ENCODE data around the gene GPSM1.

Gene GPSM1

DNA sequence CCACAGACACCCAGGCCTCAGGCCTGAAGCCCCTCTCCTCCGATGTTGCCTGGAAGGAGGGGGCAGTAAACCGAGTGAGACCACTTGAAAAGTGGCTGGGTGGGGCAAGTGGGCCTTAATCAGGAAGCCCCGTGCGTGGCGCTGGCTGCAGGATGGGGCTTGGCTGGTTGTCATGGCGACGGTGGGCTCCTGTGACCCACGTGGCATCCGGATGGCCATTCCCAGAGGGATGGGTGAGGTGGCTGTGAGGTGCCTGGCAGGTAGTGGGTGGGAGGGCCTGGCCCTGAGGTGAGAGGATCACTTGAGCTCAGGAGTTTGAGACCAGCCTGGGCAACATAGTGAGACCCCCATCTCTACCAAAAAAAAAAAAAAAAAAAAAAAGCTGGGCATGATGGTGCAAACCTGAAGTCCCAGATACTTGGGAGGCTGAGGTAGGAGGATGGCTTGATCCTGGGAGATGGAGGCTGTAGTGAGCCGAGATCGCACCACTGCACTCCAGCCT, 5.2 kb downstream of the GPSM1 start:
- DNase-seq (ENCODE audit: low spot score): no peak

DNA sequence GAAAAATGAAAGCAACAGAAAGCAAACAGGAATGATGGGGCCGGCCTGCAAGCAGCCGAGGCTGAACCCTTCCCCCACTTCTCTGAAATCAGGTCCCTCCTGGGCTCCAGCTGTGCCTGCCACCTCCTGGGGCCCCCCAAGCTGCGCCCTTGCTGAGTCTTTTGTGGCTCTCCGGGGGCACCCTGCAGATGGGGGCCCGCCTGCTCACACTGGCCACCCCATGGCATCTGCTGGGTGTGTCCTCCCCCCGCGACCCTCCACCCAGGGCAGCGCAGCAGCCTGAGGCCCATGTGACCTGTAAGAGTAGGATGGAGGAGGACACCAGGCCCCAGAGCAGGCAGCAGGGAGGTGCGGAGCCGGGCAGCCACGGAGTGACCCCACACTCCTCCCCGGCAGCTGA, 5.7 kb downstream of the GPSM1 start:
- no peak for DNase-seq (ENCODE audit: low spot score)

DNA sequence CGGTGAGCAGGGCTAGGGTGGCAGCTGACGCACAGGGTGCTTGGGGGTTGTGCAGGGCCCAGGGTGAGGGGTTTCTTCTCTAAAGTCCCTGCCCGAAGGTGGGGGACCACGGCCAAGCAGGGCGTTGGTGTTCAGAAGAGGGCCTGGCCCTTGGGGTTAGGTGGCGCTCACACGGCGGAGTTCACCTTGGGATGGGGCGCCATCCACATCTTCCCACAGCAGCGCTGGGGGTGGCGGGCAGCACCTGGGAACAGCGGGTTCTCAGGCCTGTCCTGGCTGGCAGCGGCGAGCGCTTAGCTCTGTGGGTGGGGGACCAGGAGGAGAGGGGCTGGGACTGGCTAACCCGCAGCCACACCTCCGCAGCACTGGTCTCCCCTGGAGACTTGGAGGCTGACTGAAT, 6.1 kb downstream of the GPSM1 start:
- no peak for DNase-seq (ENCODE audit: low spot score)

DNA sequence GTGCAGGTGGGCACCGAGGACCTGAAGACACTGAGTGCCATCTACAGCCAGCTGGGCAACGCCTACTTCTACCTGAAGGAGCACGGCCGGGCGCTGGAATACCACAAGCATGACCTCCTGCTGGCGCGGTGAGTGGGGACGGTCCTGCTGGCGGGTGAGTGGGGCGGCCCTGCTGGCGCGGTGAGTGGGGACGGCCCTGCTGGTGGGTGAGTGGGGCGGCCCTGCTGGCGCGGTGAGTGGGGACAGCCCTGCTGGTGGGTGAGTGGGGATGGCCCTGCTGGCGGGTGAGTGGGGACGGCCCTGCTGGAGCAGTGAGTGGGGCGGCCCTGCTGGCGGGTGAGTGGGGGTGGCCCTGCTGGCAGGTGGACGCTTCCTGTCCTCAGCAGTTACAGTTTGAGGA, 7.2 kb downstream of the GPSM1 start:
- no peak for DNase-seq (ENCODE audit: low spot score)

DNA sequence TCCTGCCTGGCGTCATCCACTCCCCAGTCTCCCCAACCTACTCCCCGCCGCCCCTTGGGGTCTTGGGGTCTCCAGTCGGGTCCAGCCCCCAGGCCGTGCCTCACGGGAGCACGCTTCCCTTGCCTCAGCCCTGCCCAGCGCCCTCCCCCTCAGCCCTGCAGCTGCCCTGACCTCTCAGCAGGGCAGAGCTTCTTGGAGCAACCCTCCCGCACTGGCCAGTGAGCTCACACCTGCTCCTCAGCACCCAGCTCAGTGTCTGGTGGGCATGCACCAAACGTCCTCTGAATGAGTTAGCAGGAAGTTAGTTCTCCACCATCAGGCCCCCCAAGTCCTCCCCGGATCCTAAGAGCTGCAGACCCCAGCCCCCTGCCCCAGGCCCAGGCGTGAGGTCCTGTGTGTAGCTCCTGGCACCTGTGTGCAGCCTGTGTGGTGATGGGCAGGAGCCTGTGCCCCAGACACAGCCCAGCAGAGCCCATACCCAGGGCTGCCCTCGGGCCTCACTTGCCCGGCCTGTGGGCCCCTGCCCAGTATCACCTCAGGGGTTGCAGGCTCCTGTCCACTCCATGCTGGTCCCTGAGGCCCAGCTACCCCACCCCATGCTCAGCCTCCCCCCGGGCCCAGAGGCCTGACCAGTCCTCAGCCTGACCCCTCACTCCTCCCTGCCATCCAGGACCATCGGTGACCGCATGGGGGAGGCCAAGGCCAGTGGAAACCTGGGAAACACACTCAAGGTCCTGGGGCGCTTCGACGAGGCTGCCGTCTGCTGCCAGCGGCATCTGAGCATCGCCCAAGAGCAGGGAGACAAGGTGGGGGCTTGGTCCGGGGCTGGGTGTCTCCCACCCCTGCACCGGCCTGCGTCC, 8.2 kb downstream of the GPSM1 start:
- no peak for DNase-seq (ENCODE audit: low spot score)

DNA sequence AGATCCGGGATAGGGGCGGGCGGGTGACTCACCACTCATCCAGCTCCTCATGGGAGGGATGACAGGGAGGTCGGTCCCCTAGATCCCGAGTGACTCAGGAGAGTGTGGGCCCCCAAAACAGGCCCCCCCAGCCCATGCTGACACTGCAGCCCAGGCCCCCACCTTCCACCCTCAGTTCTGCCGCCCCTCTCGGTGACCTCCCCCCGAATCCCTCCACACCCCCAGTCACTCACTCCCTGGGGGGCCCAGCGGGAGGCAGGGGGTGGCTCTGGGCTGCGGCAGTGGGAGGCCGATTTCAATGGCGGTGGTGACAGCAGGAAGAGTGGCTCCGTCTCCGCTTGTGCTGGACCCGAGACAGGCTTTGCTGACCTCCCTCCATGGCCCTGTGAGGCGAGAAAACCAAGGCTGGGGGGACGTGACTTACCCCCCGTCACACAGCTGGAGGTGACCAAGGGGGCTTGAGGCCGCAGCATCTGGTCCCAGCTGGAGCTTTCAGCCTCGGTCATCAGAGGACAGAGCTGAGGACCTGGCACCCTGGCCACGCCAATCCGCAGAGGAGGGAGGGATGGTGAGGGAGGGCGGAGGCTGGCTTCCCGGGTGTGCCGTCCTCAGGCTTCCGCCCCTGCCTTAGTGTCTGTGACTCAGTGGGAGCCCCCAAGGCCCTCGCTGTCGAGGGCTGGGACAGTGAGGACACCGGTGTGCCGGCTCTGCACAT, 9.0 kb downstream of the GPSM1 start:
- DNase-seq (ENCODE audit: low spot score): no peak

DNA sequence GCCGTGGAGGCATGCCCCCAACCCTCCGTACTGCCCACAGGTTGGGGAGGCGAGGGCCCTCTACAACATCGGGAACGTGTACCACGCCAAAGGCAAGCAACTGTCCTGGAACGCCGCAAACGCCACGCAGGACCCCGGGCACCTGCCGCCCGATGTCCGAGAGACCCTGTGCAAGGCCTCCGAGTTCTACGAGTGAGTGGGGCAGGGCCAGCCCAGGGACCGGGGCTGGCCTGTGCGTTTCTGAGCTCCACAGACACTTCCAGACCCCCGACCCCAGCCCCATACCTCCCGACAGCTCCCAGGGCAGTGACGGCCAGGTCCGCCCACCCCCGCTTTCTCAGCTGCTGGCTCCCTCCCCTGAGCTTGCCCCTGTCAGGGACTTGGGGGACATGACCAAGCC, 9.5 kb downstream of the GPSM1 start:
- no peak for DNase-seq (ENCODE audit: low spot score)

DNA sequence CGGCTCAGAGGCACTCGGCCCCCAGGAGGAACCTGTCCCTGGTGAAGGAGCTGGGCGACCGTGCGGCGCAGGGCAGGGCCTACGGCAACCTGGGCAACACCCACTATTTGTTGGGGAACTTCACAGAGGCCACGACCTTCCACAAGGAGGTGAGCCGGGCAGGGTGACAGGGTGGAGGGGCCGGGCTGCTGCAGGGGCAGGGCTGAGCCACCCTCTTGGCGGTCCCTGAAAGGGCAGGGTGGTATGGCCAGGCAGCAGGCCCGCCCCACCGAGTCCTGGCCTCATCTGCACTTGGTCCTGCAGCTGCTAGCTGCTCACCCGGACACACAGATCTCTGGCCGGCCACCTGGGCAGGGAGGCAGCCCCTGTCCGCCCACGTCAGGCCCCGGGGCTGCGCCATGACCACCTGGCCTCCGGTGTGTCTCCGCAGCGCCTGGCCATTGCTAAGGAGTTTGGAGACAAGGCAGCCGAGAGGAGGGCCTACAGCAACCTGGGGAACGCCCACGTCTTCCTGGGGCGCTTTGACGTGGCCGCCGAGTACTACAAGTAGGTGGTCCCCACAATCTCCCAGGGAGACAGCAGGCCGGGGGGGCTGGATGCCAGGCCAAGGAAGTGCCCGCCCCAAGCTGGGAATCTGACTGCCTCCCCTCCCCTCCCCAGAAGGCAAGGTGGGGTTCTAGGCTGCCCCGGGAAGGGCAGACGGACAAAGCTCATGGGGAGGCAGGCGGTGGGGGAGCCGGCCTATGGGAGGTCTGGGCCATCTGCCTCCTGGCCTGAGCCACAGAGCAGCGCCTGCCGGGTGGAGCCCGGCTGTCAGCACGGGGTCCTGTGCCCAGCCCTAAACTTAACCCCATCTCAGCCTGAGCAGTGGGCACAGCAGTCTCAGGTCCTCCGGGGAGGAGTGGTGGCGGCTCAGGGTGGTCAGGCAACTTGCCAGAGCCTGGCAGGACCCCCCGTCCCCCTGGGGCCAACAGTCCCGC, 10.4 kb downstream of the GPSM1 start:
- no peak for DNase-seq (ENCODE audit: low spot score)

DNA sequence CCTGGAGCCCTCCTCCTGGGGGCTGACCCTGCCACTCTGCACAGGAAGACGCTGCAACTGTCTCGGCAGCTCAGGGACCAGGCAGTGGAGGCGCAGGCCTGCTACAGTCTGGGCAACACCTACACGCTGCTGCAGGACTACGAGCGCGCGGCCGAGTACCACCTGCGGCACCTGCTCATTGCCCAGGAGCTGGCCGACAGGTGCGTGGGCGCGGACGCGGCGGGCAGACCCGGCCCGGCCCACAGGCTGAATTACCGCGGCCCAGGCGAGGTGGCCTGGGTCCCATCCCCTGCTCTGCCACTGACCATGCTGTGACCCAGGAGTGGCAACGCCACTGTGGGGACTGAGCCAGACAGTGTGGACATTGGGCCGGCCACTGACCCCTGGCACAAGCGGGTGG, 11.2 kb downstream of the GPSM1 start:
- no peak for DNase-seq (ENCODE audit: low spot score)

DNA sequence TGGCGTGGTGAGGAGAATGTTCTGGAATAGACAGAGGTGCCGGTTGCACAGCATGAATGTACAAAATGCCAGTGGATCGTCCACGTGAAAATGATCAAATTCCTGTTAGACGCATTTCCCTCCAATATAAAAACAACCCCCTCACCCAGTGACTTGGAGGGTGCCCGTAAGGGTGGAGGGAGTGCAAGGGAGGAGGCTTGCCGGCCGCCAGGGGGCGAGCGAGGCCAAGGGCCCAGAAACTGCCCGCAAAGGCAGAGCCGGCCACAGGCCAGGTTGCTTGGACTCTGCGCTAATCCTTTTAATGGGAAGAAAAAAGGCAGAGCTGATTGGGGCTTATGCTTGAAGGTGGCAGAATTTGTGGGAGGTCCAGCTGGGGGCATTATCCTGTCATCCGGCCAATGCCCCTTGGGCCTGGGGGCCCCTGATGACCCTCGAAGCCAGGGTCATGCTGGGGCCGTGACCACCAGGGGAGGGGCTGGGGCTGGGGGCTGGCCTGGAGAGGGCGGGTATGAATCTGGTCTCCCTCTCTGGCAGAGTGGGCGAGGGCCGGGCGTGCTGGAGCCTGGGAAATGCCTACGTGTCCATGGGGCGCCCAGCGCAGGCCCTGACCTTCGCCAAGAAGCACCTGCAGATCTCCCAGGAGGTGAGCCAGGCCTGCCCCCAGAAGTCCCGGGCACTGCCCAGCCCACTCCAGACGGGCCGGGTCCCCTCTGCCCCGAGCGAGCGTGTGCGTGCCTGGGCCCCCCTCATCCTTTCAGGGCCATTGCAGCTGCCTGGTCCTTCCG, 12.0 kb downstream of the GPSM1 start:
- DNase-seq (ENCODE audit: low spot score): peak; percentile 89

DNA sequence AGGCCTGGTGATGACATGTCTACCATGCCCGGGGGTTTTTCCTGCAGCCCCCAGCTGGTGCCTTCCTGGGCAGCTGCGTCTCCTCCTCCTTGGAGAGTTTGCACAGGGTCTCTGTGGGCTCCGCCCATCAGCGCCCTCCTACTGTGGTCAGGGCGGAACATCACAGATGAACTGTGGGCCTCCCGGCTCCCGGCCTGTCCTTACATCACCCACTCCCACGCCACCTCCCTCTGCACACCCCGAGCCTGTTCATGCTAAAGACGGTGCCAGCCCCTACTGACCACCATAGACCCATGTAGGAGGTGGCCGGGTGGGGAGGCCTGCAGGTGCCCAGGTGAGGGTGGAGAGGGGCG, 12.6 kb downstream of the GPSM1 start:
- no peak for DNase-seq (ENCODE audit: low spot score)

DNA sequence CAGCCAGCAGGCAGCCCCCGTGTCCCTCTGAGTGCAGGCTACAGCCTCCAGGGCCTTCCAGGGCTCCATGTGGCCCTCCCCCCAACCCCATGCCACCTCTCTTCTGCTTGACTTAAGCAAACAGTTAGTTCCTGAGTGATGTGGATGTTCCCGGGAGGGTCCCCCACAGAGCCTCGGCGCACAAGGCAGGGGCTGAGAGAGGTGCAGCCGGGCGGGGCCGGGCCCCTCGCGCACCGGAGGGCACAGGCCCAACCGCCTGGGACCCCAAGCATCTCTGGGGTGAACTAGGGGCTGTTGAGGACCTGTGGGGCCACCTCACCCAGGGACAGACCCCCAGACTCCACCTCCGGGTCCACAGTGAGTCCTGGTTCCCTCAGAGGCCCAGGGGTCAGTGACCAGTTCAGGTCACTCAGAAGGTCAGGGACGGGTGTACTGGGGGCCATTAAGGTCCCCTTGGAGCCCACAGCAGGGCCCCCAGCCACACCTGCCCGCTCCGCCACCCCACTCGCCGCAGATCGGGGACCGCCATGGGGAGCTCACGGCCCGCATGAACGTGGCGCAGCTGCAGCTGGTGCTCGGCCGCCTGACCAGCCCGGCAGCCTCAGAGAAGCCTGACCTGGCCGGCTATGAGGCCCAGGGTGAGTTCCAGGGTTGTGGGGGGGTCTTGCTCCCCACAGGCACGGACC, 13.2 kb downstream of the GPSM1 start:
- DNase-seq (ENCODE audit: low spot score): no peak

DNA sequence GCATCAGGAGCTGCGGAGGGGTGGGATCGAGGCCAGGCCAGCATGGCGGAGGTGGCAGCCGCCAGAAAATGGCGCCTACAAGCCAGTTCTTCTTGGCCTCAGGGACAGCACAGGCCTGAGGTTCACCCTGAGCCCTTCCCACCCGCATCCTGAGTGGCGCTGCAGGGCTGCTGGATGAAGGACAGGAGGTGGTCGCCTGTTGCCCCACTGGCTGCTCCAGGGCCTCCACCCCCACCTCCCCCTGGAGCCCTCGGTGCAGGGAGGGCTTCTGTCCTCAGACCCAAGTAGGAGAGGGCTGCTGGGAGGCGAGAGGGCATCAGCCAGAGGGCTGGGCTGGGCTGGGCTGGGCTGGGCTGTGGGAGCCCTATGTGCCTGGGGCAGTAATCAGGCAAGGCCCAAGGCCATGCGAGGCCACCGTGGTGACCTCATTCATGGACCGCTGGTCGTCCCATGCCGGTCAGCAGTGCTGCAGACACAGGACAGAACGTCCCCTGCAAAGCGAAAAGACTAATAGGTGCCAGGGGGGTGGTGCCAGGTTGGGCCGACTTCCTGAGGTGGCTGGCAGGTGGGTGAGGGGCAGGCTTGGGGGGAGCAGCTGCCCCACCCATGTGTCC, 13.8 kb downstream of the GPSM1 start:
- DNase-seq (ENCODE audit: low spot score): no peak

DNA sequence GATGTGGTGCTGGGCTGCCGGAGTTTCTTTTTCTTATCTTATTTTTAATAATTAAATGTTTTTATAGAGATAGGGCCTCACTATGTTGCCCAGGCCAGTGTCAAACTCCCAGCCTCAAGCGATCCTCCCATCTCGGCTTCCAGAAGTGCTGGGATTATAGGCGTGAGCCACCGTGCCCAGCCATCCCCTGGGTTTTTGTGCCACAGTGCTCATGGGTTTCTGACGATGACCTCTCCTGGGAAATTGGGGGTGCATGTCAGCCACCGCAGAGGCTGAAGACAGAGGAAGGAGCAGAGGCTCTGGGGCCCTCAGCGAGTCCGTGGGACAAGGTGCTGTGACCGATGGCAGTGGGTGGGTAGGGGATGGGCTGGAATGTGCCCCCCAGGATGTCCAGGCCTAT, 14.4 kb downstream of the GPSM1 start:
- DNase-seq (ENCODE audit: low spot score): no peak

DNA sequence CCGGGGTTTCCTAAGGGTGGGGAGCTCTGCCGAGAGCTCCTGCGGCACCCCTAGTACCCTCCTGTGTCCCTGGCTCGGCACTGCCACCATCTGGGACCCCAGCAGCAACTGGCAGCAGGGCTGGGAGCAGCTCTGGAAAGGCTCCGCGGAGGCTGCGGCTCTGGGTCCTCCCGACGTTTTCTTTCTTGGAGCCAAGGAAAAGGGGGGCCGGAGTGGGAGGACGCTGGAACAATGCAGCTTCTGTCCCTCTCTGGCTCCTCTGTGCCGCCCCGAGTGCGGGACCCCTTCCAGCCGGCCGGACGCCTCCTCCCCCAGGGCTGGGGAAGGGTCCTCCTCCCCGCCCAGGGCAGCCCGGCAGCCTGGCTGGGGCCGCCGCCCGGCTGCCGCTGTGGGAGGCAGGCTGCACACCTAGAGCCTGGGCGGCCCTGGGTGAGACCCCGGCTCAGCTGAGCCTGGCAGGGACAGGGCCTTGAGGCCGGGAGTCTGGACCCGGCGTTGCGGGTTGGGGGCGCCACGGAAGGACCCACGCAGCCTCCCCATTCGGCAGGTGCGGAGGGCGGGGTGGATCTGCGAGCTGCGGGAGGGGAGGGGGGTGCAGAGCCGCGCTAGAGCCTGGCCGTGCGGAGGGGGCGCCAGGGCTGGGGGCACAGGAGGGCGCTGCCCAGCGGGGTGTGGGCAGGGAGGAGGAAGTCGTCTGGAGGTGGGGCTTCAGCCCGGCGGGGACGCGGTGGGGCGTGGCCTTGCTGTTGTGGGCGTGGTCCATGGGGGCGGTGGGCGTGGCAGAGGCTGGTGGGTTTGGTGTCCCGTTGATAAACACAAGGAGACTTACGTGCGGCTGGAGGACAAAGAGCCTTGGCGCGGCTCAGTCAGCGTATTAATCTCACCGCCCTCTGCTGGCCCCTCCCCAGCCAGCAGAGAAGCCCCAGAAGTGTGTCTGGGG, 15.1 kb downstream of the GPSM1 start:
- peak; percentile 92 for DNase-seq (ENCODE audit: low spot score)

DNA sequence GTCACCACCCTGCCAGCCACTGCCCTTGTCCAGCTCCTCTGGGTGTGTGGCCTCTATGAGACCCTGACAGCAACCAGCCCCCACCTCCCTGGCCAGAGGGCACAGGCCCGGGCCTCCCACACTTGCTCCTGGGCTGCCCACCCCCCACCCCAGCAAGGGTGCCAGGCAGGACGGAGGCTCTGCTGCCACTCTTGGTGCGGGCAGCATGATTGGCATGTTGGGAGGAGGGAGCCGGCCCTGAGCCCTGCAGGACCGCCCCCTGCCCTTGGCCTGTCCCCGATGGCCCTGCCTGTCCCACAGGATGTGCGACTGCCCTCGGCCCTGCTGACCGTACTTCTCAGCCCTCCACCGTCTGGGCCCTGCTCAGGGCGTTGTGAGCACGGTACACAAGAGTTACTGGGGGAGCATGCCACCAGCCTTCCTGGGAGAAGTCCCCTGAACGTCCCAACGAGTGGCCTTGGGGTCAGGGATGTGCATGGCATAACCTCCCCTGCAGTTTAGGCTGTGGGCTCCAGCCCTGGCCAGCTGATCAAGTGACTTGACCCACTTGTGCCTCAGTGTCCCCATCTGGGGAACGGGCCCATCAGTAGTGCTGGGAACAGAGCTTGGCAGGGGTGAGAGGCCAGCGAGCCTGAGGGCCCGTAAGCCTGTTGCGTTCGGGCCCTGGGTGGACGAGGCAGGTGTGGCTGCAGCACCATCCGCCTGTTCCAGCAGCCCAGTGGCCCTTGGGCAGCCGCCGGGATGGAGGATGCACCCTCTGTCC, 16.0 kb downstream of the GPSM1 start:
- DNase-seq (ENCODE audit: low spot score): no peak

DNA sequence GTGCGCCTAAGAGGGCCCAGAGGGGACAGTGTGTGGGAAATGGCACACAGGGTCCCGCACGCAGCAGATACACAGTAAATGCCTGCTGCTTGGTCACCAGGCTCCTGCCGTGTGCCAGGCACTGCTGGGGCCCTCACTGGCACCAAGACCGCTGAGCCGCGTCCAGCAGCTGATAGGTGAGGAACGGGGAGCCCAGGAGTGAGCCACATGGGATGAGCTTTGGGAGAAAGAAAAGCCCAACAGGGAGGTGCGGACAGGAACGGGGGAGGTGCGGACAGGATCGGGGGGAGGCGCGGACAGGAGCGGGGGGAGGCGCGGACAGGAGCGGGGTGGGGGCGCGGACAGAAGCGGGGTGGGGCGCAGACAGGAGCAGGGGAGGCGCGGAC, 16.5 kb downstream of the GPSM1 start:
- DNase-seq (ENCODE audit: low spot score): no peak

DNA sequence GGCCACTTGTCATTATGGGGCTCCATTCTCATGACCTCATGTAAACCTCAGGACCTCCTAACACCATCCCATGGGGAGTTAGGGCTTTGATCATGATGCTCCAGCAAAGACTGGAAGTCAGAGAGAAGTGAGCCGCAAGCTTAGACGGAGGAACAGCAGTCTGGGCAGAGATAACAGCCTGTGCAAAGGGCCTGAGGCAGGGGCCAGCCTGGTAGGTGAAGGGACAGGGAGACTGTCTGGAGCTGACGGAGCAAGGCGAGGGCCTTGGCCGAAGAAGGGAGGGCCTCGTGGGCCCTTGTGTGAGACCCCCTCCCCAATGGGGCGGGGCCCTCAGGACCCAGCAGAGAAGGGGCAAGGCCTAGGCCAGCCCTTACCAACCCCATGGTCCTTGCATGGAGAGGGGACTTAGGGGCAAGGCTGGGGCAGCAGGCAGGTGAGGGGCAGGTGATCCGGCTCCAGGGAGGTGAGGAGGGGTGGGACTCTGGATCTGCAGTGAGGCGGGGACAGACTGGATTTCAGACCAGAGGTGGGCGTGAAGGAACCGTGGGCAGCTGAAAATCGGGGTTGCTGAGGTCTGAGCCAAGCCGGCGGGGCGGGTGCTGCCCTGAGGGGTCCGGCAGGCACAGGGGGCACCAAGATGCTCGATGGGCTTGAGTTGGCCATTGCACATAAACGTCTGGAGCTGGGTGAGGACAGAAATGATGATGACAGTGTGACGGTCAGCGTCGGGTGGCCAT, 17.4 kb downstream of the GPSM1 start:
- DNase-seq (ENCODE audit: low spot score): no peak
